ENCODE results near the gene AUTS2. TPM values are rescaled to one million over a fixed set of nuclear protein-coding genes. Genes with fewer than 3 reads are reported as not detected.

The AUTS2 gene
- polyA plus RNA-seq, 1 donor from 2014 or later: 97.3 TPM

DNA sequence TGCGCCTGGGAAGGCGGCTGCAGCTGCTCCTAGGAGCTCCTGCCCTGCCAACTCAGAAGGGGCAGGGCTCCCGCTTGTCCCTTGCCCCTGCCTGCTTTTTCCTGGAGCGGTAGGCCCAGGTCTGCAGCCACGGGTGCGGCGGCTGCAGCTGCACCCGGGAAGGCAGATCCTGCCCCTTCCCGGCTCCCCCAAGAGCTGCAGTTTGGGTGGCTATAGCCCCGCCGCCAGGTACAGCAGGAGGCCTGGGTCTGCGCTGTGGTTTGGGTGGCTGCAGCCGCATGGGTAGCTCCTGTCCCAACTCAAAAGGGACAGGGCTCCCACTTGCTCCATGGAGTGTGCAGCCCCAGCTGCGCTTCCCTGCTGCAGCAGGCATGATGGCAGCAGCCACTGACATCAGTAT lies 6.5 kb upstream of the AUTS2 start:
- no peaks in the 10 kb centered on the region for H3K79me2 ChIP-seq (replicated peaks; ENCODE audit: insufficient read depth, low read length)
- H3K36me3 ChIP-seq (ENCODE audit: insufficient read depth, low read length): no peaks in the 10 kb centered on the region
- no peaks in the 10 kb centered on the region for H3K9me3 ChIP-seq (ENCODE audit: low read length)
- H3K27ac ChIP-seq (ENCODE audit: low read length): no peak overlapping the region
- H3K9me2 ChIP-seq (ENCODE audit: insufficient read depth, low read length): no peaks in the 10 kb centered on the region
- TF ChIP-seq EP300 (conservative IDR thresholded peaks at IDR 0.05; ENCODE audit: poor library complexity, severe bottlenecking) (no peak), POLR2AphosphoS5 (IDR thresholded peaks at IDR 0.05) (no peak), RAD21 (conservative IDR thresholded peaks at IDR 0.05) (no peak), SMC3 (conservative IDR thresholded peaks at IDR 0.05; ENCODE audit: poor library complexity) (no peak), EZH2 (IDR thresholded peaks at IDR 0.05; ENCODE audit: borderline replicate concordance, insufficient read depth, low read length, poor library complexity, severe bottlenecking) (no peak), REST (IDR thresholded peaks at IDR 0.05; ENCODE audit: borderline replicate concordance) (no peak), MXI1 (conservative IDR thresholded peaks at IDR 0.05; ENCODE audit: poor library complexity, severe bottlenecking) (no peak), TAF1 (IDR thresholded peaks at IDR 0.05; ENCODE audit: low read depth) (no peak), CTCF (IDR thresholded peaks at IDR 0.05; ENCODE audit: poor library complexity, severe bottlenecking) (no peak)
- H3K4me2 ChIP-seq (ENCODE audit: low read length): no peak overlapping the region
- H4K20me1 ChIP-seq (ENCODE audit: insufficient read depth): no peaks in the 10 kb centered on the region
- H3K4me3 ChIP-seq (ENCODE audit: low read length): no peak overlapping the region
- peaks cover 4% of the 10 kb centered on the region for H3F3A ChIP-seq (ENCODE audit: insufficient read depth, low read length, poor library complexity, severe bottlenecking)
- H2AFZ ChIP-seq (ENCODE audit: low read depth, low read length): no peak overlapping the region
- H3K27me3 ChIP-seq (ENCODE audit: insufficient read depth, low read depth, low read length): peaks cover 8% of the 10 kb centered on the region
- no peak overlapping the region for H3K9ac ChIP-seq (ENCODE audit: low read length)

GRCh38 chr7:69593511-69593910 lies 4.8 kb upstream of the AUTS2 start:
- Histone ChIP-seq H3K36me3 (ENCODE audit: insufficient read depth, low read length) (no peaks in the 10 kb centered on the region), H3K27me3 (ENCODE audit: insufficient read depth, low read depth, low read length) (peaks cover 8% of the 10 kb centered on the region), H2AFZ (ENCODE audit: low read depth, low read length) (no peak overlapping the region), H3F3A (ENCODE audit: insufficient read depth, low read length, poor library complexity, severe bottlenecking) (peaks cover 4% of the 10 kb centered on the region), H3K4me3 (ENCODE audit: low read length) (no peak overlapping the region), H4K20me1 (ENCODE audit: insufficient read depth) (no peaks in the 10 kb centered on the region), H3K9me2 (ENCODE audit: insufficient read depth, low read length) (no peaks in the 10 kb centered on the region), H3K9me3 (ENCODE audit: low read length) (no peaks in the 10 kb centered on the region), H3K9ac (ENCODE audit: low read length) (no peak overlapping the region), H3K79me2 (replicated peaks; ENCODE audit: insufficient read depth, low read length) (no peaks in the 10 kb centered on the region), H3K27ac (ENCODE audit: low read length) (no peak overlapping the region), H3K4me2 (ENCODE audit: low read length) (no peak overlapping the region)
- TF ChIP-seq REST (IDR thresholded peaks at IDR 0.05; ENCODE audit: borderline replicate concordance): no peak
- no peak for TF ChIP-seq RAD21 (conservative IDR thresholded peaks at IDR 0.05)
- TF ChIP-seq TAF1 (IDR thresholded peaks at IDR 0.05; ENCODE audit: low read depth): no peak
- TF ChIP-seq POLR2AphosphoS5 (IDR thresholded peaks at IDR 0.05): no peak
- no peak for TF ChIP-seq EZH2 (IDR thresholded peaks at IDR 0.05; ENCODE audit: borderline replicate concordance, insufficient read depth, low read length, poor library complexity, severe bottlenecking)
- no peak for TF ChIP-seq EP300 (conservative IDR thresholded peaks at IDR 0.05; ENCODE audit: poor library complexity, severe bottlenecking)
- no peak for TF ChIP-seq SMC3 (conservative IDR thresholded peaks at IDR 0.05; ENCODE audit: poor library complexity)
- no peak for TF ChIP-seq CTCF (IDR thresholded peaks at IDR 0.05; ENCODE audit: poor library complexity, severe bottlenecking)
- no peak for TF ChIP-seq MXI1 (conservative IDR thresholded peaks at IDR 0.05; ENCODE audit: poor library complexity, severe bottlenecking)
